Testis (tissue), 3 donors: ENCODE measurements around the gene LRRC53. TPM values are rescaled to one million over a fixed set of nuclear protein-coding genes. Genes with fewer than 3 reads are reported as not detected.

ENCODE experiments used
- DNase-seq: peaks from one replicate; pipeline ENCODE4 v3.0.0-alpha.2; 2019
- H3K27ac ChIP-seq, 2 donors: fragments of 200-600 bp; sonication (generic); one replicate each; pipeline ENCODE4 v1.5.1; 2019
- H3K27me3 ChIP-seq: fragments of 200-600 bp; sonication (generic); one replicate; pipeline ENCODE4 v1.5.1; 2019
- H3K36me3 ChIP-seq: fragments of 200-600 bp; sonication (generic); one replicate; pipeline ENCODE4 v1.5.1; 2017; ENCODE audit warnings: low read depth; ENCODE audit errors: missing control alignments
- H3K4me1 ChIP-seq: fragments of 200-600 bp; sonication (generic); one replicate; pipeline ENCODE4 v1.5.1; 2019
- H3K4me3 ChIP-seq, 2 donors: fragments of 200-600 bp; sonication (generic); one replicate each; pipeline ENCODE4 v1.5.1; 2017 to 2019
- H3K9me3 ChIP-seq: fragments of 200-600 bp; sonication (generic); one replicate; pipeline ENCODE4 v1.5.1; 2017
- POLR2A ChIP-seq: fragments of 450-650 bp; IDR thresholded peaks from one replicate; pipeline ENCODE4 v1.6.1; 2017; ENCODE audit warnings: antibody characterized with exemption, mild to moderate bottlenecking, moderate library complexity
- WGBS, 2 donors: methylation state at CpG; one replicate each; pipeline ENCODE4 v1.1.5; 2018; 5-methylcytosine and 5-hydroxymethylcytosine counted together
- intact Hi-C: fragments of 100-400 bp; cut with DNase I; formaldehyde crosslinking; loops from one replicate; pipeline ENCODE4 v1.15.1; 2023; ENCODE audit warnings: low total_unique reads
- polyA plus RNA-seq: library from polyadenylated mRNA; stranded (reverse); fragments of 350-450 nt; fragmentation: Illumina TruSeq; extraction: RNeasy Lipid Tissue Mini Kit (QIAGEN cat#74804); gene quantifications from one replicate; pipeline ENCODE4 v1.2.3, GENCODE V29; 2014; ENCODE audit warnings: low read depth, low replicate concordance; ENCODE audit not compliant: insufficient read depth
- total RNA-seq, 2 donors: library from RNA; depleted of rRNA; stranded (reverse); fragments of >200 nt; gene quantifications; one replicate each; pipeline ENCODE4 v1.2.3, GENCODE V29; 2016
- TF ChIP-seq, protein P1 (sequence below), 3 experiments: fragments of 450-650 bp in 2 of 3; fragments of 200-600 bp in 1 of 3; sonication (generic) in 1 of 3; IDR thresholded peaks; one replicate each; pipeline ENCODE4 v1.5.1; 2016 to 2019; ENCODE audit warnings: antibody characterized with exemption in 3 of 3, mild to moderate bottlenecking in 2 of 3, moderate library complexity in 1 of 3

Gene LRRC53
- total and polyA plus RNA-seq, 3 donors from 2014 or later = 0.08 TPM; not detected in 2

DNA sequence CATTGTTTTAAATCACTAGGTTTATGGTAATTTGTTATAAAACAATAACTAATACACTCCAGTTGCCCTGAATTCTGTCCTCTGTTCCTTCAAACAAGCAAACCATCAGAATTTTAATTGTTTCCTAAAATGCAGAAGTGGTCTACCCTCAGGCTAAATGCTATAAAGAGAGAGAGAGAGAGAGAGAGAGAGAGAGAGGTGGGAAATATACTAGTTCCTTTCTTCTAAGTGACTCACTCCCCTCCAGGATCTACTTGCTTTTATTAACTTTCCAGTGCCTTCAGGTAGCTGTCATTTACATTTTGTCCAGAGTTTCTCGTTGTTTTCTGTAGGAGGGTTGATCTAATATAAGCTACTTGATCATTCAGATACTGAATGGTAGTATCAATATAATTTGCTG is 26.4 kb downstream of the LRRC53 start:
- Histone ChIP-seq H3K27me3 (no peaks in the 10 kb centered on the region), H3K9me3 (no peaks in the 10 kb centered on the region), H3K4me1 (no peaks in the 10 kb centered on the region), H3K4me3 (no peak overlapping the region), H3K36me3 (no peaks in the 10 kb centered on the region), H3K27ac (no peak overlapping the region)
- WGBS, 2 donors = 74 to 81% methylated on average over 1 of the region's 1 CpG
- TF ChIP-seq, protein P1, sequence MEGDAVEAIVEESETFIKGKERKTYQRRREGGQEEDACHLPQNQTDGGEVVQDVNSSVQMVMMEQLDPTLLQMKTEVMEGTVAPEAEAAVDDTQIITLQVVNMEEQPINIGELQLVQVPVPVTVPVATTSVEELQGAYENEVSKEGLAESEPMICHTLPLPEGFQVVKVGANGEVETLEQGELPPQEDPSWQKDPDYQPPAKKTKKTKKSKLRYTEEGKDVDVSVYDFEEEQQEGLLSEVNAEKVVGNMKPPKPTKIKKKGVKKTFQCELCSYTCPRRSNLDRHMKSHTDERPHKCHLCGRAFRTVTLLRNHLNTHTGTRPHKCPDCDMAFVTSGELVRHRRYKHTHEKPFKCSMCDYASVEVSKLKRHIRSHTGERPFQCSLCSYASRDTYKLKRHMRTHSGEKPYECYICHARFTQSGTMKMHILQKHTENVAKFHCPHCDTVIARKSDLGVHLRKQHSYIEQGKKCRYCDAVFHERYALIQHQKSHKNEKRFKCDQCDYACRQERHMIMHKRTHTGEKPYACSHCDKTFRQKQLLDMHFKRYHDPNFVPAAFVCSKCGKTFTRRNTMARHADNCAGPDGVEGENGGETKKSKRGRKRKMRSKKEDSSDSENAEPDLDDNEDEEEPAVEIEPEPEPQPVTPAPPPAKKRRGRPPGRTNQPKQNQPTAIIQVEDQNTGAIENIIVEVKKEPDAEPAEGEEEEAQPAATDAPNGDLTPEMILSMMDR (IDR thresholded peaks at IDR 0.05) = no peak
- TF ChIP-seq POLR2A = no peak
- intact Hi-C loops = no loop called here
- no peak for DNase-seq

DNA sequence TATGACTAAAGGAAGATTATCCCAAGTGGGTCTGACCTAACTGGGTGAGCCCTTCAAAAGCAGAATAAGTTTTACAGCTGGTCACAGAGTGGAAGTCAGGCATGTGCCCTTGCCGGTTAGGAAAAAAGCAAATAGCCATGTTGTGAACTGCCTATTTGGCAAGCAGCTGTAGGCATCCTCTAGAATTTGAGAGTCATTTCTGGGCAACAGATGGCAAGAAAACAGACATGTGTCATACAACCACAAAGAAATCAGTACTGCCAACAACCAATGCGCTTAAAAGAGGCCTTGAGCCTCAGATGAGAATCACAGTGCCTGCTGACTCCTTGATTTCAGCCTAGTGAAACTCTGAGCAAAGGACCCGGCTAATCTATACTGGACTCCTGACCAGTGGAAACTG is 26.8 kb downstream of the LRRC53 start:
- no peaks in the 10 kb centered on the region for H3K36me3 ChIP-seq
- no peak overlapping the region for H3K4me3 ChIP-seq
- TF ChIP-seq POLR2A = no peak
- TF ChIP-seq, protein P1 (IDR thresholded peaks at IDR 0.05) = no peak
- no peak for DNase-seq
- no peak overlapping the region for H3K27ac ChIP-seq
- no peaks in the 10 kb centered on the region for H3K27me3 ChIP-seq
- H3K9me3 ChIP-seq = no peaks in the 10 kb centered on the region
- H3K4me1 ChIP-seq = no peaks in the 10 kb centered on the region
- 71 to 76% methylated on average over 3 of the region's 3 CpGs for WGBS, 2 donors
- intact Hi-C loops = no loop called here

DNA sequence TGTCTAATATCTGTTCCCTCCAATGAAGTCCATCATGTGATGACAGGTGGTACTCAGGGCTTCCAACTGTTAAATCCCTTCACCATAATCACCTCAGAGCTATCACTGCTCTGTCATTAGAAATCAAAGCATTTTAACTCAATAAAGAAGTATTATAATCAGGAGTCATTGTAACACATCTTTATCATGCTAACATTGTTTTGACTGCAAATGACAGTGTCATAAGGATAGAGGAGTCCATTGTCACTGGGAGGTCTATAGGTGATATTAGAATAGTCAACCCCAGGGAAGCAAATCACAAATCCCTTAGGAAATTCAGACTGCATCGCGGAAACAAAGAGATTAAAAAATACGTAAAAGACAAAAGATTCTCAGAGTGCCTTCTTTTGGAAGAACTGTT is 30.8 kb downstream of the LRRC53 start:
- Histone ChIP-seq H3K4me3 (no peak overlapping the region), H3K9me3 (no peaks in the 10 kb centered on the region), H3K4me1 (peaks cover 4% of the 10 kb centered on the region), H3K27ac (no peak overlapping the region), H3K27me3 (no peaks in the 10 kb centered on the region), H3K36me3 (no peaks in the 10 kb centered on the region)
- TF ChIP-seq POLR2A = no peak
- TF ChIP-seq, protein P1 (IDR thresholded peaks at IDR 0.05) = no peak
- 77 to 94% methylated on average over 3 of the region's 3 CpGs for WGBS, 2 donors
- intact Hi-C loops = no loop called here
- no peak for DNase-seq

DNA sequence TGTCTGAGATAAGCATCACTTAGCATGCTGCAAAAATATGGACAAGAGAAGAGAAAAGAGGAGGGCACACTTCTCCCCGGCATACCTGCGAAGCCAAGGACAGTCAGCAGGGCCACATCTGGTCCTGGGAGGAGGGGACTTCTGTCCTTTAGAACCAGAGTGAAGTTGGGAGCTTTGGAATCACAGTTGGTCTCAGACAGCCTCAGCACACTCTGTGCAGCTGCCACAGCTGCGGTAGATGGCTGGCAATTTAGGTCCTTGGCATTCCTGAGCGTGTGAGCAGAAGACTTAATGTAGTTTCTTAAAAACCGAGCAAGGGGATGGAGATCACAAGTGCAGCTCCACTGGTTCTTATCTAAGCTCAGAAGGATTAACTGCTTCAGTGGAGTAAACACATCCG is 32.3 kb downstream of the LRRC53 start:
- 29 to 48% methylated on average over 6 of the region's 6 CpGs for WGBS, 2 donors
- H3K4me1 ChIP-seq = peaks cover 4% of the 10 kb centered on the region

DNA sequence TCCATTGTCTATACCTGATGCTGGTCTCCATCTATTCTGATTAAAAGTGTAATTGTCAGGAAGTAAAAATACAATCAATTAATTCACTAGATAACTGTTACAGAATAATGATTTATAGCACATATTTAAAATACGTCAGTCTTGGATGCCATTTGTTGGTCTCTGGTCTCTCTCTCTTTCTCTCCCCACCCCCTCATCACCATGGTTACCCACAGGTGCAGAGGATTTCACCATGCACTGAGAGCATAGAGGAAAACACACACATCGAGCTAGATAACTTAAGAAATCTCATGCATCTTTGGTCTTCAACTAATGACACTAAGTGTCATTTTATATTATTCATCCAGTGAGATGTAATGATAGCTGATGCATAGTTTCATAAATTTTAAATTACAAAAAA is 33.4 kb downstream of the LRRC53 start:
- no peak overlapping the region for H3K4me3 ChIP-seq
- TF ChIP-seq POLR2A = no peak
- TF ChIP-seq, protein P1 (IDR thresholded peaks at IDR 0.05) = no peak
- intact Hi-C loops = no loop called here
- 83 to 89% methylated on average over 2 of the region's 2 CpGs for WGBS, 2 donors
- H3K27ac ChIP-seq = no peak overlapping the region
- no peaks in the 10 kb centered on the region for H3K27me3 ChIP-seq
- DNase-seq = no peak
- peaks cover 4% of the 10 kb centered on the region for H3K4me1 ChIP-seq
- no peaks in the 10 kb centered on the region for H3K36me3 ChIP-seq
- H3K9me3 ChIP-seq = no peaks in the 10 kb centered on the region

More for the DNA sequence above, 32.3 kb downstream of the LRRC53 start:
- no peaks in the 10 kb centered on the region for H3K27me3 ChIP-seq
- no peak for DNase-seq
- TF ChIP-seq, protein P1 (IDR thresholded peaks at IDR 0.05) = no peak
- no peak for TF ChIP-seq POLR2A
- no peaks in the 10 kb centered on the region for H3K9me3 ChIP-seq
- no peaks in the 10 kb centered on the region for H3K36me3 ChIP-seq
- no peak overlapping the region for H3K27ac ChIP-seq
- intact Hi-C loops = no loop called here
- no peak overlapping the region for H3K4me3 ChIP-seq
